HG03108 (cell line): ENCODE data around the gene DEPDC1B.
"Not testable (repeated sequence)": the region's sequence is repeated elsewhere in the genome, so short reads cannot be mapped to it uniquely, and the experiment has no call there.

ENCODE experiments used
- ATAC-seq: cut with Tn5 transposase; IDR thresholded peaks from one replicate; pipeline ENCODE4 v1.9.1; 2021; ENCODE audit warnings: moderate library complexity; ENCODE audit not compliant: unreplicated experiment

The DEPDC1B gene, protein sequence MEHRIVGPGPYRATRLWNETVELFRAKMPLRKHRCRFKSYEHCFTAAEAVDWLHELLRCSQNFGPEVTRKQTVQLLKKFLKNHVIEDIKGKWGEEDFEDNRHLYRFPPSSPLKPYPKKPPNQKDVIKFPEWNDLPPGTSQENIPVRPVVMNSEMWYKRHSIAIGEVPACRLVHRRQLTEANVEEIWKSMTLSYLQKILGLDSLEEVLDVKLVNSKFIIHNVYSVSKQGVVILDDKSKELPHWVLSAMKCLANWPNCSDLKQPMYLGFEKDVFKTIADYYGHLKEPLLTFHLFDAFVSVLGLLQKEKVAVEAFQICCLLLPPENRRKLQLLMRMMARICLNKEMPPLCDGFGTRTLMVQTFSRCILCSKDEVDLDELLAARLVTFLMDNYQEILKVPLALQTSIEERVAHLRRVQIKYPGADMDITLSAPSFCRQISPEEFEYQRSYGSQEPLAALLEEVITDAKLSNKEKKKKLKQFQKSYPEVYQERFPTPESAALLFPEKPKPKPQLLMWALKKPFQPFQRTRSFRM

DNA sequence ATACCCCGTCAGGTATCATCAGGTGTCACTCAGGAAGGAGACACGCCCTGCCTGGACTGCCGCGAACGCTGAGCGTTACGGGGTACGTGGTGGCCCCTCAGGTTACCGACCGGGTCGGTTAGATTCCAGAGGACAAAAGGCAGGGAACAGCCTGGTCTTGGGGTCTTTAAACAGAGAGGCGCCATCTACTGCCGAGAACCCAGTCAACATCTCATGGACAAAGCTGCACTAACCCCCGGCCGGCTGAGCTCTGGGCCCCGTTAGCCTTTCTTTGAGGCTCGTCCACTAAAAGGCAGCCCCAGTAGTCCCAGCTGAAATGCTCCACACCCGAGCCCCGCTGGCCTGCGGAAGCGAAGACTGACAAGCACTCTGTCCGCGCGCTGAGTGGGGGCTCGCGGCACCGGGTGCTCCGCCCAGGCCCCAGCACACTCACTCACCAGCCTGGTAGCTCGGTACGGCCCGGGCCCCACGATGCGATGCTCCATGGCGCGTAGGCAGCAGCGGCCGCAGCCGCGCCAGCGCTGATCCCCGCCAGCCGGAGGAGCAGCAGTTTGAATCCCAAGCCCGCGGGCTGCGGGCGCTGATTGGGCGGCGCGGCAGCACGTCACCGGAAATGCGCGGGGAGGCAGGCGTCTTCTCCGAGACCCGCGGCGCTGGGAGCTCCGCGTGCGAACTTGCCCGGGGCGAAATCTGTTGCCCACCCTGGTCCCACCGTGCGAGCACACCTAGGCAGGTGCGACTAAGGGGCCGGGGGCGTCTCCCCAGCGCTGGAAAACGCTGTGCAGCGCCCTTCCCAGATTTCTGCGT, at the start of gene DEPDC1B:
Gene DEPDC1B (minus strand): TSS at position 558 of the 807 bp plus-strand sequence. CDS start 73 bp downstream, at position 485.
- peak; percentile 91 for ATAC-seq

DNA sequence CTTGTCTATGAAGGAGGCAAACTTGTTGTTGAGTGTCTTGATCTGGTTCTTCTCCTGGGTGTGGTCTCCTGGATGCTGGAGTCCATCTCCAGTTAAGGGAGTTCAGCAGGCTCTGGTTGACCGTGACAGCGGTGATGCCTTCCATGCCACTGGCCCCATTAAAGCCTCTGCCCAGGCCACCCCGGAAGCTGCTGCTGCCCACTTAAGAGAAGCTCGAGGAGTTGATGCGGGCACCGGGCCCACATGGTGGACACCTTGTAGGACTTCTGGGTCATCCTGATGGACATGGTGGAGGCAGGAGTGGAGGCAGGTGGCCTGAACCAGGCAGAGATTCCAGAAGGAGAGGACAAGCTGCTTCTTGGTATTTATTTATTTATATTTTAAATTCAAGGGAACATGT, 44.7 kb upstream of the DEPDC1B start:
- ATAC-seq, result no peak

DNA sequence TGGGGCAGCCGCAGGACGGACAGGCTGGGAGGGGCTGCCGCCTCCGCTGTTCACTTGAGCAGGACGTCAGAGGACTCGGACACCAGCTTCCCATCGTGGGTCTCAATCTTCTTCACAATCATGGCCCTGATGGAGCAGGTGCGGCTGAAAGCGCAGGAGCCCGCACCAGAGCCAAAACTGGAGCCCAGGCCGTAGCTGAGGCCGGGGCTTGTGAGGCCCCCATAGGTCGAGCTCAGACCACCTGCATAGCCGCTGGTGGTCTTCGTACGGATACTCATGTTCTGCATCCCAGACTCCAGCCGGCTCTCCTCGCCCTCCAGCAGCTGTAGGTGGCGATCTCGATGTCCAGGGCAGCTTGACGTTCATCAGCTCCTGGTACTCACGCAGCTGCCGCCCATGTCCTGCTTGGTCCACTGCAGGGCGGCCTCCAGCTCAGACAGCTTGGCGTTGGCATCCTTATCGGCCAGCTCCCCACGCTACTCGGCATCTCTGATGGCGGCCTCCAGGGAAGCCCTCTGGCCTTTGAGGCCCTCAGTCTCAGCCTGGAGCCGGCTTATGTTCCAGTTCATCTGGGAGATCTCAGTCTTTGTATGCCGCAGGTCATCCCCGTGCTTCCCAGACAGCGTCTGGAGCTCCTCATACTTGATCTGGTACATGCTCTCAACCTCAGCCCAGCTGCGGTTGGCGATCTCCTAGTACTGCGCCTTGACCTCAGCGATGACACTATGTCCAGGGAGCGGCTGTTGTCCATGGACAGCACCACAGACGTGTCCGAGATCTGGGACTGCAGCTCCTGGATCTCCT, 43.7 kb upstream of the DEPDC1B start:
- ATAC-seq, result no peak

DNA sequence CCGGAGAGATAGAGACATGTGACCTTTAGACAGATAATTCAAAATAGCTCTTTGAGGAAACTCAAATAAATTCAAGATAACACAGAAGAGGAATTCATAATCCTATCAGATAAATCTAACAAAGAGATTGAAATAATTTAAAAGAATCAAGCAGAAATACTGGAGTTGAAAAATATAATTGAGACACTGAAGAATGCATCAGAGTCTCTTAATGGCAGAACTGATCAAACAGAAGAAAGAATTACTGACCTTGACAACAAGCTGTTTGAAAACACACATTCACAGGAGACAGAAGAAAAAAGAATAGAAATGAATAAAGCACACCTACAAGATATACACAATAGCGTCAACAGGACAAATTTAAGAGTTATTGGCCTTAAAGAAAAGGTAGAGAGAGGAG, 40.4 kb upstream of the DEPDC1B start:
- ATAC-seq, result no peak

DNA sequence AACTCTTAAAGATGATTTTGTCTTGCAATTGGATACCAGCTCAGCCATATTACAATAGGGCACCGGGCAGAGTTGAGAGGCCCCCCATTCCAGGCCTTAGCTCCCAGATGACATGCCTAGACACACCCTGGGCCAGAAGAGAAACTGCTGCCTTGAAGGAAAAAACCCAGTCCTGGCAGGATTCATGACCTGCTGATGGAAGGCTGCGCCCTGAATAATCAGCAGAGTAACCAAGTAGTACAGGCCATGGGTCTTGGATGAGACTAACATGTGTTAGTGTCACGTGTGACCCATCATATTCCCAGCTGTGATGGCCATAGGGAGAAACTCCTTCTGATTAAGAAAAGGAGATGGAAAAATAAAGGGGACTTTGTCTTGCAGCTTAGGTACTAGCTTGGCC, 39.0 kb upstream of the DEPDC1B start:
- ATAC-seq, result no peak

DNA sequence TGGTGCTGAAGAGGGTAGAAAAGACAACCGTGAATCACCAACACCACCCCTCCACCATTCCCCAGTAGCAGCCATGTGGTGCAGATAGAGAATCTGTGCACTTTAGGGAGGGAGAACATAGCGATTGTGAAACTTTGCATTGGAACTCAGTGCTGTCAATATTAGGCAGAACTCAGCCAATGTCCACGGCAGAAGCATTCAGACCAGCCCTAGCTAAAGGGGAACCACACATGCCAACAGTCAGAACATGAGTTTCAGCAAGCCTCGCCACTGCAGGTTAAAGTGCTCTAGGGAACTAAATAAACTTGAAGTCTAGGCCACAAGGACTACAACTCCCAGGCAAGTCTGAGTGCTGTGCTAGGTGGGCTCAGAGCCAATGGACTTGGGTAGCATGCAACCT, 38.5 kb upstream of the DEPDC1B start:
- no peak for ATAC-seq

DNA sequence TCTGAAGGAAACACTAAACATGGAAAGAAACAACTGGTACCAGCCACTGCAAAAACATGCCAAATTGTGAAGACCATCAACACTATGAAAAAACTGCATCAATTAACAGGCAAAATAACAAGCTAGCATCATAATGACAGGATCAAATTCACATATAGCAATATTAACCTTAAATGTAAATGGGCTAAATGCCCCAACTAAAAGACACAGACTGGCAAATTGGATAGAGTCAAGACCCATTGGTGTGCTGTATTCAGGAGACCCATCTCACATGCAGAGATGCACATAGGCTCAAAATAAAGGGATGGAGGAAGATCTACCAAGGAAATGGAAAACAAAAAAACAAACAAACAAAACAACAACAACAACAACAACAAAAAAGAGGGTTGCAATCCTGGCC, 30.9 kb upstream of the DEPDC1B start:
- not testable (repeated sequence) for ATAC-seq

DNA sequence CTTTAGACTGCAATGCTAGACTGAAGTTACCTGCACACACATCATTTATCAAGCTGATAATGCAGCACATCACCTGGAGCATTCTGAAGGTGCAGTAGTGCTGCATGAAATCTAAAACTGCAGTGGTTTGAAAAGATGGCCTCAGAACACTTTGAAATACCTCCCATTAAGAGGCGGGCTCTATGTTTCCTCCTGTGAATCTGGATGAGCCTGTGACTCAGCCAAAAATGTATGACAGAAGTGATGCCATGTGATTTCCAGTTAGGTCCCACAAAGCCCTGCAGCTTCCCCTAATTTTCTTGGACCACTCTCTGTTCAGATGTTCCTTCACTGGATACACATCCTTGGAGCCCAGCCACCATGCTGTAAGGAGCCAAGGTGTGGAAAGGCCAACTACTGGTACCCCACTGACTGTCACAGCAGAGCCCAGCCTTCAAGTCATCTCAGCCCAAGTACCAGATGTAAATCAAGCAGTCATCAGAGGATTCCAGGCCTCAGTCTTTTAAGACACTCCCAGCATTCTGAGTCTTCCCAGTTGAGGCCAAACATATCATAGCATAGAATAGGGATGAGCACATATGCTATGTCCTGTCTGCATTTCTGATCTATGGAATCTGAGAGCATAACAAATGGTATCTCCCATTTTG, 27.2 kb upstream of the DEPDC1B start:
- ATAC-seq, result no peak

DNA sequence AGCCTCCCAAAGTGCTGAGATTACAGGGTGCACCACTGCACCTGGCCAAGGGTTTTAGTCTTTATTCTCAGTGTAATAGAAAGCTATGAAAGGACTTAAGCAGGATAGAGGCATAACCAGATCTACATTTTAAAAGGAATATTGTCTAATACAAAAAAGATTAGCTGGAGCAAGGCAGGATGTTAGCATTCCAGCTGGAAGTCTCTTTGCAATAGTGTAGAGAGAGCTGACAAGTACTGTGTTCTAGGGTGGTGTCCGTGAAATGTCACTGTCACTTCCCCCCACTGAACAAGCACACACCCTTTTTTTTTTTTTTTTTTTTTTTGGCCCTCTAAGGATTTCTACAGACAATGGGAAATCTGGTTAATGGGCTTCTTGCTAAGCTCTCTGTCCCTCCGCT, 24.2 kb upstream of the DEPDC1B start:
- no peak for ATAC-seq

DNA sequence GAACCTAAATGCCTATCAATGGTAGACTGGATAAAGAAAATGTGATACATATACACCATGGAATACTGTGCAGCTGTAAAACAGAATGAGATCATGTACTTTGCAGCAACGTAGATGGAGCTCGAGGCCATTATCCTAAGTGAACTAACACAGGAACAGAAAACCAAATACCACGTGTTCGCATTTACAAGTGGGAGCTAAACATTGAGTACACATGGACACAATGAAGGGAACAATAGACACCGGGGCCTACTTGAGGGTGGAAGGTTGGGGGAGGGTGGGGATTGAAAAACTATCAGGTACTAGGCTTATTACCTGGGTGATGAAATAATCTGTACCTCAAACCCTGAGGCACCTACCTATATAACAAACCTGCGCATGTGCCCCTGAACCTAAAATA, 22.4 kb upstream of the DEPDC1B start:
- ATAC-seq, result no peak

DNA sequence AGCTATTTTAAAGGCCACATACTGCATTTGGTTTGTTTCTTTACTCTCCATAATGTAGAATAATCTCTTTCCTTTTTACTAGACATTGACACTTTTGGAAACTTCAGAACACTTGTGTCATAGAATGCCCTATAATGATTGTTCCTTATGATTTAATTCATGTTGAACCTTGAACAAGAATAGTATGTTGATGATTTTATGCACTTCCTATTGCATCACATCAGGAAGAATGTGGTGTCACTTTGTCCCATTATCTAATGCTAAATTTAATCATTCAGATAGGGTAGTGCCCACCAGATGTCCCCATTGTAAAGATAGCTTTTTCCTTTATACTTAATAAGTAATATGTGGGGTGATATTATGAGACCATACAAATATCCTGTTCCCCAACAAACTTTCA, 19.4 kb upstream of the DEPDC1B start:
- ATAC-seq, result no peak

DNA sequence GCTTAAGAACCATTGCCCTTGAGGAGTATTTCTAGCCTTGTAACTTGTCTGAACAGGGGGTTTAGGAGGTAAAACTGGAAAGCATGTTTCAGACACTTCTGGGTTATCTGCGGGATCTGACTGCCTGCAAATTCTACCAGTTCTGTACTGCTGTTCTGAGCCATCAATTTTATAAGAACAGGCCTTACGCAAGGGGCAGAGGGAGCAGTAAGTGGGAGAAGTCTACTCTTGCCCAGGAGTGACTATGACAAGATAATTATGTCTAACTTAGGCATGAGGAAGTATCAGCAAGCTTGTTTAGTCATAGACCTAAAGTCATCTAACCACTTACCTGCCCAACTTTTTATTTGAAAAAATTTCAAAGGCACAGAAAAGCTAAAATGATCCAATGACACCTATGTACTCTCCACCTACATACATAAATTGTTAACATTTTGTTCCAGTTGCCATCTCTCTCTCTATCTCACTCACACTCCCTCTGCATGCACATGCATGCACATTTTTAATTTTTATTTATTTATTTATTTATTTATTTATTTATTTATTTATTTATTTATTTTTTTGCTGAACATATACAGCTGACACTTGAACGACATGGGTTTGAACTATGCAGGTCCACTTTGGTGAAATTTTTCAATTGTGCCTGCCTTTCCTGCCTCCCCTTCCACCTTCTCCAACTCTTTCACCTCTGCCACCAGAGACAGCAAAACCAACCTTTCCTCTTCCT, 18.4 kb upstream of the DEPDC1B start:
- ATAC-seq, result no peak

DNA sequence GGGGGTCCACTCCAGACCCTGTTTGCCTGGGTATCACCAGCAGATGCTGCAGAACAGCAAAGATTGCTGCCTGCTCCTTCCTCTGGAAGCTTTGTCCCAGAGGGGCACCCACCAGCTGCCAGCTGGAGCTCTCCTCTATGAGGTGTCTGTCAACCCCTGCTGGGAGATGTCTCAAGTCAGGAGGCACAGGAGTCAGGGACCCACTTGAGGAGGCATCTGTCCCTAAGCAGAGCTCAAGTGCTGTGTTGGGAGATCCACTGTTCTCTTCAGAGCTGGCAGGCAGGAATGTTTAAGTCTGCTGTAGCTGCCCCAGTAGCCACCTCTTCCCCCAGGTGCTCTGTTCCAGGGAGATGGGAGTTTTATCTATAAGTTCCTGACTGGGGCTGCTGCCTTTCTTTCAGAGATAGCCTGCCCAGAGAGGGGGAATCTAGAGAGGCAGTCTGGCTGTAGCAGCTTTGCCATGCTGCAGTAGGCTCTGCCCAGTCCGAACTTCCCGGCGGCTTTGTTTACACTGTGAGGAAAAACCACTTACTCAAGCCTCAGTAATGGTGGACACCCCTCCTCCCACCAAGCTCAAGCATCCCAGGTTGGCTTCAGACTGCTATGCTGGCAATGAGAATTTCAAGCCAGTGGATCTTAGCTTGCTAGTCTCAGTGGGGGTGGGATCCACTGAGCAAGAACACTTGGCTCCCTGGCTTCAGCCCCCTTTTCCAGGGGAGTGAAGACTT, 15.4 kb upstream of the DEPDC1B start:
- not testable (repeated sequence) for ATAC-seq

DNA sequence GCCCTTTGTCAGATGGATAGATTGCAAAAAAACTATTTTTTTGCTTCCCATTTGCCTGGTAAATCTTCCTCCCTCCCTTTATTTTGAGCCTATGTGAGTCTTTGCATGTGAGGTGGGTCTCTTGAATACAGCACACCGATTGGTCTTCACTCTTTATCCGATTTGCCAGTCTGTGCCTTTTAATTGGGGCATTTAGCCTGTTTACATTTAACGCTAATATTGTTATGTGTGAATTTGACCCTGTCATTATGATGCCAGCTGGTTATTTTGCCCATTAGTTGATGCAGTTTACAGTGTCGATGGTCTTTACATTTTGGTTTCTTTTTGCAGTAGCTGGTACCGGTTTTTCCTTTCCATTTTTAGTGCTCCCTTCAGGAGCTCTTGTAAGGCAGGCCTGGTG, 13.0 kb upstream of the DEPDC1B start:
- ATAC-seq, result no peak

DNA sequence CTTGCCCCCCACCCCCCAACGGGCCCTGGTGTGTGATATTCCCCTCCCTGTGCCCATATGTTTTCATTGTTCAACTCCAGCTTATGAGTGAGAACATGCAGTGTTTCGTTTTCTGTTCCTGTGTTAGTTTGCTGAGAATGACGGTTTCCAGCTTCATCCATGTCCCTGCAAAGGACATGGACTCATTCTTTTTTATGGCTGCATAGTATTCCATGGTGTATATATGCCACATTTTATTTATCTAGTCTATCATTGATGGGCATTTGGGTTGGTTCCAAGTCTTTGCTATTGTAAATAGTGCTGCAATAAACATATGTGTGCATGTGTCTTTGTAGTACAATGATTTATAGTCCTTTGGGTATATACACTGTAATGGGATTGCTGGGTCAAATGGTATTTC, 11.9 kb upstream of the DEPDC1B start:
- ATAC-seq, result not testable (repeated sequence)

DNA sequence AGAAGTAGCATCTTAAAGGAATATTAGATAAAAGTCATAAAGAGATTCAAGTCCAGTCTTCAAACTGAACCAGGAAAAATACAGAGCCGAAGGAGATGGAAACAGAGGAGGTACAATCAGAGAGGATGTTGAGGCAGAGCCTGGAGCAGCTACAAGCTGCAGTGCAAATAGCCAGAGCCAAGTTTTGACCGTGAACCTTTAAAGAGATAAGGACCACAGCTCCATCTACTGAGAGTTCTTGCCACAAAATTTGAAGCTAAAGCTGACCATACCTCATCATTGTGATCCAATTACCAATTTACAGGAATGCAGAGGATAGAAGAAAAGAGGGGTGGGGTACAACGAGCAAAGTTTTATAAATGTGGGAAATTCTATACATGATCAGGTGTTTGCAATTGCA, 10.4 kb upstream of the DEPDC1B start:
- no peak for ATAC-seq

DNA sequence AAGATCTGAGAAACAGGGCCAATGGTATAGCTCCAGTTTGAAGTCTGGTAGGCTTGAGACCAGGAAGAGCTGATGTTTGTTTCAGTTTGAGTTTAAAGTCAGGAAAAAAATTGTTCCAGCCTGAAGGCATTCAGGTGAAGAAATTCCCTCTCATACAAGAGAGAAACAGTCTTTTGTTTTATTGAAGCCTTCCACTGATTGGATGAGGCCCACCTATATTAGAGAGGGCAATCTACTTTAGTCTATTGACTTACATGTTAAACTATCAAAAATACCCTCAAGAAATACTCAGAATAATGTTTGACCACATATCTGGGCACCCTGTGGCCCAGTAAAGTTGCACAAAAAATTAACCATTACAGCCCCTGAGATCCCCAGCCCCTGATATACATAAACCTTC, 5.2 kb upstream of the DEPDC1B start:
- ATAC-seq, result no peak

DNA sequence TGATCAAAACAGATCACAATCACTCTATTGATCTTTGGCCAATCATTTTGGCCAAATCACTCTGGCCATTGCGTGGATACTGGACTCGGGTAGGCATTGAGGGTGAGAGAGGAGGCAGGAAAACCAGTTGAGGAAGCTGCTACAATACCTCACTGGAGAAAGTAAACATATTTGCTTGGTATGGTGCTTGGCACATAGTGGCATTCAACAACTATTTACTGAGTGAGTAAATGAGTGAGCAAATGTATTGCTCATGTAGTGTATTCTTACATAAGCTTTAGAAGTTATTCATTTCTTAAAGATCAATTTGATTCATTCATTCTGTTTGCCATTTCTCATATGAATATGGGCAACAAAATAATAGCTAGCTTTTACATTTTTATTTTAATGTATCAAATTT, 4.0 kb upstream of the DEPDC1B start:
- no peak for ATAC-seq

DNA sequence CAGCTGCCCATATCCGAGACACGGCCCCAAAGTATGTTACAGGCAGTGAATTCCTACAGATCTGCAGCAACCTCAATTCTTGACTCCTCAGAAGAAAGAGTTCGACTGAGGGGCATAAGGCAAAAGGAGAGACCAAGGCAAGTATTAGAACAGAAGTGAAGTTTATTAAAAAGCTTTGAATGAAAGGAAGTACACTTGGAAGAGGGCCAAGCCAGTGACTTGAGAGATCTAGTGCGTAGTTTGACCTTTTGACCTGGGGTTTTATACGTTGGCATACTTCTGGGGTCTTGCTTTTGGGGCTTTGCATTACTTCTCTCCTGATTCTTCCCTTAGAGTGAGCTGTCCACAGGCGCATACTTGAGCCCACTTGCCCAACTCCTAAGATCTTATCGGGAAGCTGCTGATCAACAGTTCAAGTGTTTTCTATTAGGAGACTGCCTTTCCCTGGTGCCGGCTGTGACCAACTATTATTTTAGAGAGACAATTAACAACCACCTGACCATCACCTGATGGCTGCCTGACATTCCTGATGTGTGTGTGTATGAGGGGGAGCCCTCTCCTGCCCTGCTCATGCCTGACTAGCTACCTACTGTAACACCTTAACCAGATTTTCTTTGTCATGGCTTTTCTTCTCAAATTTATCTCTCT, 1.5 kb upstream of the DEPDC1B start:
- ATAC-seq, result no peak
